ENCODE data around the gene FBRS. TPM values are rescaled to one million over a fixed set of nuclear protein-coding genes. Genes with fewer than 3 reads are reported as not detected.
A peak's percentile ranks its signal among the peaks of the same experiment; 100 is the strongest.

Gene FBRS
- polyA plus RNA-seq, 6 donors from 2014 or later: 0.88 to 9.0 (median 4.2) TPM

DNA sequence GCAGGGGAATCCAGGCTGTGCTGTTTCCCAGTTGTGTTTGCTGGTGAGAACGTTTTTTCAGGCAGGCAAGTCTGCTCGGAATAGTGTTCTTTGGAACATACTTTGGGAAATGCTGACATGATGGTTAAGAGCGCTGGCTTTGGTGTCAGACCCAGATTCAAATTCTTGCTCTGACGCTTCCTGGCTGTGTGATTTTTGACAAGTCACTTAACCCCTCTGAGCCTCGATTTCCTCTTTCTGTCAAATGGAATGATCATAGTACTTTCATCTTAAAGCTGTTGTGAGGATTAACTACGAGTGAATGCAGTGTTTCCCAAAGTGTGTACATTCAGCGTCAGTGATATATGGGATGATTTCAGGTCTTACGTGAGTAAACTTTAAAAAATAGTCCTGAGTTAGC is 4.8 kb downstream of the FBRS start:
- ATAC-seq (ENCODE audit: low read depth in 2 of 2) (no peak), DNase-seq (no peak)
- Mint-ChIP-seq H3K4me3 (peak overlapping the region in 2 of 8 donors; percentile 44 to 56), H3K9me3 (no peaks in the 10 kb centered on the region), H3K27me3 (no peaks in the 10 kb centered on the region), H3K4me1 (peaks cover 31 to 35% (median 34%) of the 10 kb centered on the region in 3 donors), H3K27ac (peak overlapping the region in 4 of 6 donors; percentile 6 to 75 (median 63)), H3K36me3 (peaks cover 15 to 26% of the 10 kb centered on the region in 2 donors)

GRCh38 chr16:30663820-30664219 is 5.6 kb downstream of the FBRS start:
- ATAC-seq (ENCODE audit: low read depth in 2 of 2) (no peak), DNase-seq (no peak)
- no peaks in the 10 kb centered on the region for H3K27me3 Mint-ChIP-seq
- peak overlapping the region in 1 of 8 donors; percentile 44 for H3K4me3 Mint-ChIP-seq
- H3K27ac Mint-ChIP-seq: peak overlapping the region in 2 of 6 donors; percentile 29 to 75
- peaks cover 28 to 35% (median 34%) of the 10 kb centered on the region in 3 donors for H3K4me1 Mint-ChIP-seq
- peaks cover 16 to 23% of the 10 kb centered on the region in 2 donors for H3K36me3 Mint-ChIP-seq
- no peaks in the 10 kb centered on the region for H3K9me3 Mint-ChIP-seq

DNA sequence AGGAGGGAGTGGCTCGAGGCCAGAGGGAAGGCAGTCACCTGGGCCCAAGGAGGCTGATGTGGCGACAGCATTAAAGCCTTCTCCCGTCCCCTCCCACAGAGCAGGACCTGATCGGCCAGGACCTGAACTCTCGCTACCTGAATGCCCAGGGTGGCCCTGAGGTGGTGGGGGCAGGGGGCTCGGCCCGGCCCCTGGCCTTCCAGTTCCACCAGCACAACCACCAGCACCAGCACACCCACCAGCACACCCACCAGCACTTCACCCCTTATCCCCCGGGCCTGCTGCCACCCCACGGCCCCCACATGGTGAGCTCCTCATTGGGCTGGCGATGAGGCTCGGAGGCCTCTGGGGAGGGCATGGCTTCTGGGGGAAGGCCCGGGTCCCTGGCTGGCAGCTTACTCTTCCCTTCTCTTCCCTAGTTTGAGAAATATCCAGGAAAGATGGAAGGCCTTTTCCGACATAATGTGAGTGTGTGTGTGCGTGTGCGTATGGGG is 6.4 kb downstream of the FBRS start:
- H3K9me3 Mint-ChIP-seq: no peaks in the 10 kb centered on the region
- H3K4me3 Mint-ChIP-seq: no peak overlapping the region
- ATAC-seq (ENCODE audit: low read depth in 2 of 2) (no peak), DNase-seq (no peak)
- H3K27ac Mint-ChIP-seq: peak overlapping the region in 1 of 6 donors; percentile 31
- no peaks in the 10 kb centered on the region for H3K27me3 Mint-ChIP-seq
- peaks cover 28 to 35% (median 34%) of the 10 kb centered on the region in 3 donors for H3K4me1 Mint-ChIP-seq
- H3K36me3 Mint-ChIP-seq: peaks cover 16 to 22% of the 10 kb centered on the region in 2 donors

- Mint-ChIP-seq H3K36me3 (peaks cover 16 to 22% of the 10 kb centered on the region in 2 donors), H3K4me1 (peaks cover 28 to 35% (median 32%) of the 10 kb centered on the region in 3 donors), H3K27me3 (no peaks in the 10 kb centered on the region), H3K4me3 (peak overlapping the region in 1 of 8 donors; percentile 28), H3K27ac (peak overlapping the region in 2 of 6 donors; percentile 31 to 75), H3K9me3 (no peaks in the 10 kb centered on the region)
- ATAC-seq (ENCODE audit: low read depth in 2 of 2) (no peak), DNase-seq (no peak)
These were observed 7.1 kb downstream of the FBRS start for GRCh38 chr16:30665155-30665829.

- Mint-ChIP-seq H3K4me3 (peak overlapping the region in 1 of 8 donors; percentile 12), H3K4me1 (peaks cover 24 to 30% (median 27%) of the 10 kb centered on the region in 3 donors), H3K27ac (no peak overlapping the region), H3K9me3 (no peaks in the 10 kb centered on the region), H3K36me3 (peaks cover 13 to 17% of the 10 kb centered on the region in 2 donors), H3K27me3 (no peaks in the 10 kb centered on the region)
- DNase-seq: no peak
- no peak for ATAC-seq (ENCODE audit: low read depth in 2 of 2)
These were observed 7.6 kb downstream of the FBRS start for GRCh38 chr16:30665830-30666190.

DNA sequence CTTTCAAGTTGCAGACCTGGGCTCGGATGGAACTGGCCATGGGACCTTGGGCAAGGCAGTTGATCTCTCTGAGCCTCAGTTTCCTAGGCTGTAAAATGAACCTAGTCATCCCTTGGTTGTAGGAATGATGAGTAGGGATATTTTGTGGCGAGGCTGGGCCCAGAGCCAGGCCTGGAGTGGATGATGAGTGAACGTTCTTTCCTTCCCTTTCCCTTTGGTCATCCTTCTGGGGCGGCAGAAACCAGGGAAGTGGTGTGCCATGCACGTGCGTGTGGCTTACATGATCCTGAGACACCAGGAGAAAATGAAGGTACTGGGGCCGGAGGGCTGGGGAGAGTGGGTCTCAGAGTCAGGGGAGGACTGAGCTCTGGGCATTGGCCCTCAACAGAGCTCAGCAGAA is 8.4 kb downstream of the FBRS start:
- Mint-ChIP-seq H3K9me3 (no peaks in the 10 kb centered on the region), H3K27me3 (no peaks in the 10 kb centered on the region), H3K4me1 (peaks cover 15 to 22% (median 18%) of the 10 kb centered on the region in 3 donors), H3K27ac (no peak overlapping the region), H3K36me3 (peaks cover 10 to 11% of the 10 kb centered on the region in 2 donors), H3K4me3 (peak overlapping the region in 1 of 8 donors; percentile 32)
- ATAC-seq (ENCODE audit: low read depth in 2 of 2) (no peak), DNase-seq (no peak)

GRCh38 chr16:30667361-30667905 is 9.2 kb downstream of the FBRS start:
- no peak overlapping the region for H3K4me3 Mint-ChIP-seq
- peak overlapping the region in 2 of 6 donors; percentile 44 to 79 for H3K27ac Mint-ChIP-seq
- ATAC-seq (ENCODE audit: low read depth in 2 of 2): no peak

DNA sequence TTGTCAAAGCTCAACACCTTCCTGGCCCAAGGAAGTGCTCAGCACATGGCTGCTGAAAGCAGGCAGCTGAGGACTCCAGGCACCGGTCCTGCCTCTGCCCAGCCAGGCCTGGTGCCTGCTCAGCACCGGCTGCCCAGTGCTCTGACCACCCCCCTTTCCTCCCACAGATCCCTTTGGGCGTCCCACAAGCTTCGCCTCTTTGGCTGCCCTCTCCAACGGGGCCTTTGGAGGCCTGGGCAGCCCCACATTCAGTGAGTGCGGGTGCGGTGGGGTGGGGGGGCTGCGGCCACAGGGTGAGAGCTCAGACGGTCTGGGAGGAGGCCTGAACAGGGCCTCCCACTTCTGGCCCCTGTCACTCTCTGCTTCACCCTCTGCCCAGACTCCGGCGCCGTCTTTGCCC is 10.2 kb downstream of the FBRS start:
- Mint-ChIP-seq H3K36me3 (peaks cover 7 to 10% of the 10 kb centered on the region in 2 donors), H3K27ac (peak overlapping the region in 2 of 6 donors; percentile 27 to 44), H3K4me1 (peaks cover 5 to 14% (median 8%) of the 10 kb centered on the region in 3 donors), H3K9me3 (no peaks in the 10 kb centered on the region), H3K27me3 (no peaks in the 10 kb centered on the region), H3K4me3 (no peak overlapping the region)
- no peak for ATAC-seq (ENCODE audit: low read depth in 2 of 2)
- DNase-seq: no peak

More at GRCh38 chr16:30667361-30667905, 9.2 kb downstream of the FBRS start:
- peaks cover 10 to 11% of the 10 kb centered on the region in 2 donors for H3K36me3 Mint-ChIP-seq
- H3K27me3 Mint-ChIP-seq: no peaks in the 10 kb centered on the region
- H3K9me3 Mint-ChIP-seq: no peaks in the 10 kb centered on the region
- DNase-seq: no peak
- H3K4me1 Mint-ChIP-seq: peaks cover 12 to 18% (median 14%) of the 10 kb centered on the region in 3 donors

GRCh38 chr16:30669026-30669902 is 11.0 kb downstream of the FBRS start:
- Mint-ChIP-seq H3K36me3 (peaks cover 4 to 10% of the 10 kb centered on the region in 2 donors), H3K4me1 (peaks cover 0 to 14% (median 4%) of the 10 kb centered on the region in 3 donors), H3K27me3 (no peaks in the 10 kb centered on the region), H3K27ac (peak overlapping the region in 1 of 6 donors; percentile 56), H3K9me3 (no peaks in the 10 kb centered on the region), H3K4me3 (no peak overlapping the region)
- DNase-seq: no peak
- ATAC-seq (ENCODE audit: low read depth in 2 of 2): peak in 1 of 2 donors; percentile 9

- H3K4me1 Mint-ChIP-seq: peaks cover 0 to 10% (median 4%) of the 10 kb centered on the region in 3 donors
- peak in 1 of 2 donors; percentile 20 for ATAC-seq (ENCODE audit: low read depth in 2 of 2)
- peak overlapping the region in 1 of 8 donors; percentile 20 for H3K4me3 Mint-ChIP-seq
- H3K36me3 Mint-ChIP-seq: peaks cover 4 to 10% of the 10 kb centered on the region in 2 donors
- no peaks in the 10 kb centered on the region for H3K9me3 Mint-ChIP-seq
- peak overlapping the region in 4 of 6 donors; percentile 30 to 88 (median 50) for H3K27ac Mint-ChIP-seq
- H3K27me3 Mint-ChIP-seq: no peaks in the 10 kb centered on the region
- DNase-seq: no peak
These were observed 11.9 kb downstream of the FBRS start for GRCh38 chr16:30669903-30670824.

GRCh38 chr16:30675143-30675542 is 16.9 kb downstream of the FBRS start:
- Mint-ChIP-seq H3K9me3 (no peaks in the 10 kb centered on the region), H3K4me1 (peaks cover 0 to 4% (median 0%) of the 10 kb centered on the region in 3 donors), H3K27me3 (no peaks in the 10 kb centered on the region), H3K4me3 (no peak overlapping the region), H3K36me3 (no peaks in the 10 kb centered on the region), H3K27ac (no peak overlapping the region)
- DNase-seq (no peak), ATAC-seq (ENCODE audit: low read depth in 2 of 2) (no peak)

DNA sequence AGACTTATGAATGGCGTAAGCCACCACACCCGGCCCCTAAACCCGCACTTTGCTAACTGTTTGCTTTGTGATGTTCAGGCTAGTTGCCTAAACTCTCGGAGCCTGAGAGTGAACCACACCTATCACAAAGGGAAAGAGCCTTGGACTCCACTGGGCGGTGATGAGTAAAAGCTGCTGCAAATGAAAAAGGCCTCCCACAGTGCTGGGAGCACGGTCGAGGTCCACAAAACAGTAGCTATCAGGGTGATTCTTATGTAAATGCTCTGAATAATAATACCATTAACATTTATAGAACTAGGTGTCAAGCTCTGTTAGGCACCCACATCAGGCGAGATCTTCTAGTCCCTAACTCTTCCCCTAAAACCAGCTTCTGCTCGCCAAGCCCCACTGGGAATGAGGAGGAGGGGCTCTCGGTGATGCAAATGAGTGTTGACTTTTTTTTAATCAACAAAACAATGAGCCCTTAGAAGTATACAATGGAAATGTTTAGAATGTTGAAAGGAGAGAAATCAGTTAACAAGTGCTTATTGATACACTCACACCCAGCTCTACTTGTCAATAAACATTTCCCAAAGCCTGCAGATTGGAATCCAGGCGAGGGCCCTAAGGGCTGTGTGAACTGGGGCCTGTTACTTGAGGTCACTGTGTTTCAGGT is 19.8 kb downstream of the FBRS start:
- no peak overlapping the region for H3K27ac Mint-ChIP-seq
- no peaks in the 10 kb centered on the region for H3K9me3 Mint-ChIP-seq
- peaks cover 0 to 6% (median 1%) of the 10 kb centered on the region in 3 donors for H3K4me1 Mint-ChIP-seq
- no peak overlapping the region for H3K4me3 Mint-ChIP-seq
- H3K36me3 Mint-ChIP-seq: no peaks in the 10 kb centered on the region
- ATAC-seq (ENCODE audit: low read depth in 2 of 2) (no peak), DNase-seq (no peak)
- peaks cover 0 to 5% (median 0%) of the 10 kb centered on the region in 3 donors for H3K27me3 Mint-ChIP-seq

Data from naive B cell (primary cell).